ENCODE measurements around the gene ZNF600. TPM values are rescaled to one million over a fixed set of nuclear protein-coding genes. Genes with fewer than 3 reads are reported as not detected.
A peak's percentile ranks its signal among the peaks of the same experiment; 100 is the strongest.
"Not testable (repeated sequence)": the region's sequence is repeated elsewhere in the genome, so short reads cannot be mapped to it uniquely, and the experiment has no call there.

The ZNF600 gene
- total RNA-seq = 10.6 and 10.7 TPM in 2 replicates

DNA sequence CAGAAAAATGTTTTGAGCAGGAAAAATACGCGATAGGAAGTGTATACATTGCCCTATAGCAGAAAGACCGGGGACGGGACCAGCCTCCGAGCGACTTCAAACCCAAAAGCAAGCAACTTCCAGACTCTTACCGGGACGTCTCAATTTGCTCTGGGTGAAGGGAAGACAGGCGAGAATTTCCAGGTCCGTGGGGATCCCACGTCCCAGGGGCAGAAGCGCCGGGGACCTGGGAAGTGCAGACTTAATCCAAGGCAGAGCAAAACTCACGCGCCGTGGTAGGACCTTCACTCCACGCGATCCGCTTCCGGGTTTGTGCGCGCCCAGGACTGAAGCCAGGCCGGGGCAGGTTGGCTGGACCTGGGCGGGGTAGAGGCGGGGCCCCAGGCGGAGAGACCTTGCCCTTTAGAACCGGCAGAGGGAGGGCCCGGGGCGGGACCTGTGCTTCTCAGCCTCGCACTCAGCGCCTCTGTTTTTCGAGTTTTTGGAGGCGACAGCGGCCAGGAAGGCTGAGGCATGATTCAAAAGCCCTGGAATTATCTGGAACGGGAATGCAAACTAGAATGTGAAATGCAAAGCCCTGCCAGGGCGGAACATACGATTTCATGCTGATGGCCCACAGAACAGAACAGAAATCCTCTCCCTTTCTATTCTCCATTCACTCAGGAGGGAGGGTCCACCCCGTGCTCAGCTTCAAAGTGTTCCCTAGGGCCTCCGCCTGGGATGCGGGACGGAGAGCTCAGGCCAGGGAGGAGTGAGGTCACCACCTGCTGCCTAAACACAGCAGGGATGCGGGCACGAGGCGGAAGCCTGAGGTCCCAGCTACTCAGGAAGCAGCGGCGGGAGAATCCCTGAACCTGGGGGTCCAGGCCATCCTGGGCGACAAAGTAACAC, at the start of gene ZNF600:
Gene ZNF600, minus strand, starts transcription at position 328 of the 891 bp plus-strand sequence. CDS start 7,903 bp downstream, outside the sequence.
- Mint-ChIP-seq H3K36me3 (ENCODE audit: low read depth) (peaks cover 38% of the 10 kb centered on the region), H3K9me3 (peaks cover 22% of the 10 kb centered on the region), H3K4me3 (peak within 1 kb of the TSS; percentile 92), H3K4me1 (peaks cover 26% of the 10 kb centered on the region), H3K27ac (peak within 1 kb of the TSS; percentile 79)
- peak; percentile 90 for DNase-seq
- intact Hi-C loops (cut with micrococcal nuclease) = loop anchor here (2.0 to 10.0 kb wide), 4 partner anchors 49 to 176 kb away; partner anchors contain the start of genes ZNF320, ZNF611, ZNF816 and ZNF888
- H3K27me3 Mint-ChIP-seq = not testable (repeated sequence)

DNA sequence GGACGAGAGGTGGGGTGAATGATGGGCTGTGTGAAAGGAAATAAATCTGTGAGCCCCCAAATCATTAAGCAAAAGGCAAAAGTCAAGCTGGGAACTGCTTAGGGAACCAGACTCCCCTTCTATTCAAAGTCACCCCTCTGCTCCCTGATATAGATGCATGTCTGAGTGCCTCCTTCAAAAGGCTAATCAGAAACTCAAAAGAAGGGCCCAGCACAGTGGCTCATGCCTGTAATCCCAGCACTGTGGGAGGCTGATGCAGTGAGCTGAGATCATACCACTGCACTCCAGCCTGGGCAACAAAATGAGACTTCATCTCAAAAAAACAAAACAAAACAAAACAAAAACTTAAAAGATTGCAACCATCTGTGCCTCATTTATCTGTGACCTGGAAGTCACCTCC, 47.7 kb upstream of the ZNF600 start:
- H3K27ac Mint-ChIP-seq; H3K4me1 Mint-ChIP-seq; DNase-seq; H3K27me3 Mint-ChIP-seq; intact Hi-C loops (cut with micrococcal nuclease); H3K4me3 Mint-ChIP-seq: not testable (repeated sequence)
- Mint-ChIP-seq H3K9me3 (peaks cover 25% of the 10 kb centered on the region), H3K36me3 (ENCODE audit: low read depth) (peaks cover 37% of the 10 kb centered on the region)

DNA sequence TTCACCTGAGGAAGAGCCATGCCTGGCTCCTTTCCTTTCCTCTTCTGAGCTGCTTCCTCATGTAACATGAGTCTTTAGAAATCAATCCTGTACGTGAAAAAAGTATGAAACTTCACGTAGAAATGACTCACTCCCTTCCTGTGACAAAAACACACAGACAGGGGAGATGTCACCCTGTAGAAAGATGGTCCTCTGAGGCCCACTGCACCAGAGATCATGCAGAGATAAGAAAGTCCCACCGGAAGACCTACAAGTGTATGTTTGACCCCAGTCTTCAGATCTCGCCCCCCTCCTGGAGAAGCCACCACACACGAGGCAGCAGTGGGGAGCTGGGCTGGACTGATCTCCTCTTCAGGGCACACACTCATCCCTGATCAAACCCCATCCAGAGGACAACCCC, 47.0 kb upstream of the ZNF600 start:
- intact Hi-C loops (cut with micrococcal nuclease); H3K4me1 Mint-ChIP-seq; H3K27ac Mint-ChIP-seq; H3K4me3 Mint-ChIP-seq; H3K27me3 Mint-ChIP-seq; DNase-seq: not testable (repeated sequence)
- peaks cover 31% of the 10 kb centered on the region for H3K36me3 Mint-ChIP-seq (ENCODE audit: low read depth)
- peaks cover 25% of the 10 kb centered on the region for H3K9me3 Mint-ChIP-seq

DNA sequence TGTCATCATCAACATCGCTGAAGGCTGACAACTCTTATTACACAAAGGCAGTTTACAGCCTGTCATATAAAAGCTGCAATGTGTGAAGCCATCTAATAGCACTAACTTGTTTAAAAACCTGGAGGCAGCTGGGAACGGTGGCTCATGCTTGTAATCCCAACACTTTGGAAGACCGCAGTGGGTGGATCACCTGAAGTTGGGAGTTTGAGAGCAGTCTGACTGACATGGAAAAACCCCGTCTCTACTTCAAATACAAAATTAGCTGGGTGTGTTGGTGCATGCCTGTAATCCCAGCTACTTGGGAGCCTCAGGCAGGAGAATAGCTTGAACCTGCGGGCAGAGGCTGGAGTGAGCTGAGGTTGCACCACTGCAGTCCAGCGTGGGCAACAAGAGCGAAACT, 43.3 kb upstream of the ZNF600 start:
- H3K4me1 Mint-ChIP-seq; intact Hi-C loops (cut with micrococcal nuclease); DNase-seq; H3K36me3 Mint-ChIP-seq (ENCODE audit: low read depth); H3K27ac Mint-ChIP-seq; H3K27me3 Mint-ChIP-seq; H3K4me3 Mint-ChIP-seq: not testable (repeated sequence)
- H3K9me3 Mint-ChIP-seq = peaks cover 12% of the 10 kb centered on the region

DNA sequence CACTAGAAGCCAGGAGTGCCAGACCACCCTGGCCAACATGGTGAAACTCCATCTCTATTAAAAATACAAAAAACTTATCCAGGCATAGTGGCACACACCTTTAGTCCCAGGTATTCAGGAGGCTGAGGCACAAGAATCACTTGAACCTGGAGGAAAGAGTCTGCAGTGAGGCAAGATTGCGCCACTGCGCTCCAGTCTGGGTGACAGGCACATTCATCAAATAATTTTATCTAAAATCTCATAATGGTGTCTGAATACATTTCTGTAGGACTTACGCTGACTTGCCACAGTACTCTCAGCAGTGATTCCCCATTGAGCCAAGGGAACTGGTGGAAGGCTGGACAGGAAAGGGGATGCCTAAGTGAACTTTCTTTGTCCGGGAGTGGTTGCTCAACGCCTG, 39.2 kb upstream of the ZNF600 start:
- peaks cover 6% of the 10 kb centered on the region for H3K4me1 Mint-ChIP-seq
- H3K36me3 Mint-ChIP-seq (ENCODE audit: low read depth) = peaks cover 9% of the 10 kb centered on the region
- no peaks in the 10 kb centered on the region for H3K27me3 Mint-ChIP-seq
- H3K9me3 Mint-ChIP-seq = peaks cover 13% of the 10 kb centered on the region
- intact Hi-C loops (cut with micrococcal nuclease) = no loop called here
- H3K4me3 Mint-ChIP-seq = no peak overlapping the region
- no peak for DNase-seq
- H3K27ac Mint-ChIP-seq = no peak overlapping the region

DNA sequence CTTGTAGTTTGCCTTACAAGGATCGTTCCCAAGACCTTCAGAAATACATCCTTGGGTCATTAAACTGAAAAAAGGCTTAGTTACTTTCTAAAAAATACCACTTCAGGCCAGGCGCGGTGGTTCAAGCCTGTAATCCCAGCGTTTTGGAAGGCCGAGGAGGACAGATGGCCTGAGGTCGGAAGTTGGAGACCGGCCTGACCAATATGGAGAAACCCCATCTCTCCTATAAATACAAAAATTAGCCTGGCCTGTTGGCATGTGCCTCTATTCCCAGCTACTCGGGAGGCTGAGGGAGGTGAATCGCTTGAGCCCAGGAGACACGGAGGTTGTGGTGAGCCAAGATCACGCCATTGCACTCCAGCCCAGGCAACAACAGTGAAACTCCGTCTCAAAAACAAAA, 37.1 kb upstream of the ZNF600 start:
- Mint-ChIP-seq H3K27ac (no peak overlapping the region), H3K4me3 (no peak overlapping the region), H3K27me3 (no peaks in the 10 kb centered on the region), H3K4me1 (peaks cover 13% of the 10 kb centered on the region), H3K36me3 (ENCODE audit: low read depth) (peaks cover 19% of the 10 kb centered on the region), H3K9me3 (peaks cover 9% of the 10 kb centered on the region)
- intact Hi-C loops (cut with micrococcal nuclease) = no loop called here
- DNase-seq = no peak

DNA sequence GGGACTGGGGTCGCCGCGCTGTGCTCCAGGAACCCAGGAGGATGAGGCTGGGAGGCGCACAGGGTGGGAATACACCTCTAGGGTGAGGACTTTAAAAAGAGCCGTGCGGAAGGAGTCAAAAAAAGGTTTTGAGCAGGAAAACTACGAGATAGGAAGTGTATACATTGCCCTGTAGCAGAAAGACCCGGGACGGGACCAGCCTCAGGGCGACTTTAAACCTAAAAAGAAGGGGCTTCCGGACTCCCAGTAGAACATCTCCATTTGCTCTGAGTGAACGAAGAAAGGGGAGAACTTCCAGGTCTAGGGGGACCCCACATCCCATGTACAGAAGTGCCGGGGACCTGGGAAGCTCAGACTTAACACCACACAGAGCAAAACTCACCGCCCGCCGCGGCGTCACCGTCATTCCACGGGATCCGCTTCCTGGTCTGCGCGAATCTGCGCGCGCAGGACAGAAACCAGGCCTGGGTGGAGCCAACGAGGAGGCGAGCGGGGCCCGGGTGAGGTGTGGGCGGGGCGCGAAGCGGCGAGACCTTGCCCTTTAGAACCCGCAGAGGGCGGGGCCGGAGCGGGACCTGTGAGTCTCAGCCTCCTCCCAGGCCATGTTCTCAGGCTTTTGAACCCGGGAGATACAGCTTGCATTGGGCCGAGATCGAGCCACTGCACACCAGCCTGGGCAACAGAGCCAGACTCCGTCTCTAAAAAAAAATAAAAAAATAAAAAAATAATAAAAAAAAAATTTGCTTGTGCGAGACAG, 34.8 kb upstream of the ZNF600 start, which contains the start of gene ZNF28:
Gene ZNF28, minus strand, starts transcription at position 430 of the 757 bp plus-strand sequence. CDS start 3,675 bp downstream, outside the sequence.
- intact Hi-C loops (cut with micrococcal nuclease) = loop anchor here (2.0 kb wide), 1 partner anchor 35 kb away; the partner anchor contains the start of gene ZNF468
- not testable (repeated sequence) for H3K27me3 Mint-ChIP-seq
- Mint-ChIP-seq H3K4me3 (peak within 1 kb of the TSS; percentile 94), H3K9me3 (peaks cover 15% of the 10 kb centered on the region), H3K27ac (peak within 1 kb of the TSS; percentile 84), H3K4me1 (peaks cover 13% of the 10 kb centered on the region), H3K36me3 (ENCODE audit: low read depth) (peaks cover 35% of the 10 kb centered on the region)
- DNase-seq = peak; percentile 90

DNA sequence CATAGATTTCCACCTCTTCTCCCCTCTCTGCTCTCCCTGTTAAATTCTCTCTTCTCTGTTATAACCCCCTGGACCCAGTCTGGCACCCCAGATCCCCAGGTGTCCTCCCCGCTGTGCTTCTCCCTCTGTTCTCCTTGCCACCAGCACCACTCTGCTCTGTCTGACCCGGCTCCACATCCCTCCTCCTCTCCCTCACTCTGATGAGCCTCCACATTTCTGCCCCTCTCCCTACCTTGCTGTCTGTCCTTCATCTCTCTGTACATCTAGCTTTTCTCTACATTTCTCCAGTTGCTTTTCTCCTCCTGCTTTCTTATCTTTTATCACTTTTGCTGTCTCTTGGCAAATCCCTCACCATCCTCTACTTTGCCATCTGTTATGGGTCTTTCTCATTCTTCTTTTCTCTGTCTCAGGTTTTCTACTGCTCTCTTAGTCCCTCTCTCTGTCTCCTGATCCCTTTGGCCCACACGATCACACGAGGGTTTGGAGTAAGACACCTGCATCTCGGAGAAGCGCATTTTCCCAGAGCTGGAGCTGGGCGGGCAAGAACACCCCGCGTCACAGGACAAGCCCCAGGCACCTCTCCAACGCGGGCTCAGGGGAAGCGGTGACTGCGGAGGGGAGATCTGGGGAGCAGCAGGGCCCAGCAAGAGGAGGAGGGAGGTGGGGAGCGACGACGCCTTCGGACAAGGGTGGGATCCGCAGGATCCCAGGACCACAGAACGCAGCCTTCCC, 34.0 kb upstream of the ZNF600 start:
- intact Hi-C loops (cut with micrococcal nuclease) = loop anchor here (2.0 kb wide), 1 partner anchor 36 kb away; the partner anchor contains the start of gene ZNF468
- peaks cover 43% of the 10 kb centered on the region for H3K36me3 Mint-ChIP-seq (ENCODE audit: low read depth)
- peaks cover 15% of the 10 kb centered on the region for H3K9me3 Mint-ChIP-seq
- H3K4me3 Mint-ChIP-seq = peak overlapping the region; percentile 94
- peak; percentile 77 for DNase-seq
- H3K27me3 Mint-ChIP-seq = not testable (repeated sequence)
- peak overlapping the region; percentile 84 for H3K27ac Mint-ChIP-seq
- H3K4me1 Mint-ChIP-seq = peaks cover 13% of the 10 kb centered on the region

DNA sequence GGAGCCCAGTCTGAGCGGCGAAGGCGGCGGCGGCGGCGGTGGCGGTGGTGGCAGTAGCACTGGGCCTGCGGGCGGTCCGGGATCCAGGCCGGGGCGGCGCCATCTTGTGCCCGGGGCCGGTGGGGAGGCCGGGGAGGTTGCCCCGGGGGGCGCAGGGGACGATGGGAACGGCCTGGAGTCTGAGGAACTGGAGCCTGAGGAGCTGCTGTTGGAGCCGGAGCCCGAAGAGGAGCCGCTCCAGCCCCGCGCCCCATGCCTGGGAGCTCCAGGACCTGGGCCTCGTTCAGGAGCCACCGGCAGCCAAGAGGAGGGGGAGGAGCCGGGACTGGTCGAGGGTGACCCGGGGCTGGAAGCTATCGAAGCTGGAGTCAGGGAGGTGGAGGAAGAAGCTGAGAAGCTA, 23.2 kb upstream of the ZNF600 start:
- H3K27ac Mint-ChIP-seq = no peak overlapping the region
- H3K36me3 Mint-ChIP-seq (ENCODE audit: low read depth) = peaks cover 70% of the 10 kb centered on the region
- DNase-seq = no peak
- H3K4me1 Mint-ChIP-seq = no peaks in the 10 kb centered on the region
- intact Hi-C loops (cut with micrococcal nuclease) = no loop called here
- H3K27me3 Mint-ChIP-seq = no peaks in the 10 kb centered on the region
- no peak overlapping the region for H3K4me3 Mint-ChIP-seq
- peaks cover 16% of the 10 kb centered on the region for H3K9me3 Mint-ChIP-seq

DNA sequence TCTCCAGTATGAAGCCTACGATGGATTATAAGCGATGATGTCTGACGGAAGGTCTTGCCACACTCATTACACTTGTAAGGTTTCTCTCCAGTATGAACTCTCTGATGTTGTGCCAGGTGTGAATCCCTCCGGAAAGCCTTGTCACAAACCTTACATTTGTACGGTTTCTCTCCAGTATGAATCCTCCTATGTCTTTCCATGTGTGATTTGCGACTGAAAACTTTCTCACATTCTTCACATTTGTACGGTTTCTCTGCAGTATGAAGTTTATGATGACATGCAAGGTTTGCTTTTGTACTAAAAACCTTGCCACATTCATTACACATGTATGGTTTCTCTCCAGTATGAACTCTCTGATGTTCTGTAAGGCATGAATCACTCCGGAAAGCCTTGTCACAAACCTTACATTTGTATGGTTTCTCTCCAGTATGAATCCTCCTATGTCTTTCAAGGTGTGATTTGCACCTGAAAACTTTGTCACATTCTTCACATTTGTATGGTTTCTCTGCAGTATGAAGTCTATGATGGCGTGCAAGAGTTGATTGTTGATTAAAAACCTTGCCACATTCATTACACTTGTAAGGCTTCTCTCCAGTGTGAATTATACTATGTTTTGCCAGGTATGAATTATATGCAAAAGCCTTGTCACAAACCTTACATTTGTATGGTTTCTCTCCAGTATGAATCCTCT, 13.5 kb upstream of the ZNF600 start:
- H3K4me1 Mint-ChIP-seq; intact Hi-C loops (cut with micrococcal nuclease); DNase-seq; H3K27ac Mint-ChIP-seq; H3K4me3 Mint-ChIP-seq; H3K27me3 Mint-ChIP-seq: not testable (repeated sequence)
- peaks cover 44% of the 10 kb centered on the region for H3K9me3 Mint-ChIP-seq
- peaks cover 82% of the 10 kb centered on the region for H3K36me3 Mint-ChIP-seq (ENCODE audit: low read depth)

DNA sequence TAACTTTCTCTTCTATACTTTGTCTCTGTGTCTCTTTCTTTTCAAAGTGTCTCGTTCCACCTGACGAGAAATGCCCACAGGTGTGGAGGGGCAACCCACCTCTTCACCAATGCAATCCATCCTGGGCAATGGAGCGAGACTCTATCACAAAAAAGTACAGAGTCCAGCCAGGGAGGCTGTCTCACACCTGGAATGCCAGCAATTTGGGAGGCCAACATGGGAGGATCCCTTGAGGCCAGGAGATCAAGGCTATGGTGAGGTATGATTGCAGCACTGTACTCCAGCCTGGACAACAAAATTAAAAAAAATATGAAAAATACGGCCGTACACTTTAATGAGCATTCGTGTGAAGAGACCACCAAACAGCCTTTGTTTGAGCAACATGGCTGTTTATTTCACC, 2.8 kb upstream of the ZNF600 start:
- peaks cover 25% of the 10 kb centered on the region for H3K9me3 Mint-ChIP-seq
- H3K36me3 Mint-ChIP-seq (ENCODE audit: low read depth) = peaks cover 22% of the 10 kb centered on the region
- H3K4me3 Mint-ChIP-seq = no peak overlapping the region
- intact Hi-C loops (cut with micrococcal nuclease) = loop anchor here (5.0 to 10.0 kb wide), 3 partner anchors 52 to 135 kb away; partner anchors contain the start of genes ZNF320, ZNF611 and ZNF888
- no peaks in the 10 kb centered on the region for H3K27me3 Mint-ChIP-seq
- H3K4me1 Mint-ChIP-seq = peaks cover 22% of the 10 kb centered on the region
- no peak for DNase-seq
- no peak overlapping the region for H3K27ac Mint-ChIP-seq

DNA sequence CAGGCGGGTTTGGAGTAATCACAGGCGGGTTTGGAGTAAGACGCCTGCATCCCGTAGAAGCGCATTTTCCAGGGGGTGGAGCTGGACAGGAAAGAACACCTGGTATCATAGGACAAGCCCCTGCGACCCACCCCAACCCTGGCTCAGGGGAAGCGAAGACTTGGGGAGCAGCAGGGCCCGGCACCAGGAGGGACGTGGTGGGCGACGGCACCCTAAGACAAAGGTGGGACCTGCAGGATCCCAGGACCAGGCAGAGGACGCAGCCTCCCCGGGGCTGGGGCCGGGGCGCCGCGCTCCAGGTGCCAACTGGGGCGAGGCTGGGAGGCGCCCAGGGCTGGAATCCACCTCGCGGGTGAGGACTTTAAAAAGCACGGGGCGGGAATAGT, 520 bp downstream of the ZNF600 start:
- H3K4me3 Mint-ChIP-seq = peak overlapping the region; percentile 92
- H3K9me3 Mint-ChIP-seq = peaks cover 21% of the 10 kb centered on the region
- intact Hi-C loops (cut with micrococcal nuclease) = loop anchor here (2.0 to 10.0 kb wide), 4 partner anchors 49 to 177 kb away; partner anchors contain the start of genes ZNF320, ZNF611, ZNF816 and ZNF888
- H3K27me3 Mint-ChIP-seq = no peaks in the 10 kb centered on the region
- peaks cover 44% of the 10 kb centered on the region for H3K36me3 Mint-ChIP-seq (ENCODE audit: low read depth)
- H3K4me1 Mint-ChIP-seq = peaks cover 26% of the 10 kb centered on the region
- H3K27ac Mint-ChIP-seq = peak overlapping the region; percentile 79
- no peak for DNase-seq

DNA sequence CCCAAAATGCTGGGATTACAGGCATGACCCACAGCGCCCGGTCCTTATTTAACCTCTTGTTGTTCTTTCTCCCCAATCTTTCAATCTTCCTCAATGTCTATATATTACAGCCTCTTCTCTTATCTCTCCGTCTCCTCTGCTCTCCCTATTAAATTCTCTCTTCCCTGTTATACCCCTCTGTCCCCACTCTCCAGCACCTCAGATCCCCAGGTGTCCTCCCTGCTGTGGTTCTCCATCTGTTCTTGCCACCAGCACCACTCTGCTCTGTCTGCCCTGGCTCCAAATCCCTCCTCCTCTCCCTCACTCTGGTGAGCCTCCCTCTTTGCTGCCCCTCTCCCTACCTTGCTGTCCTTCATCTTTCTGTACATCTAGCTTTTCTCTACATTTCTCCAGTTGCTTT, 1.1 kb downstream of the ZNF600 start:
- intact Hi-C loops (cut with micrococcal nuclease) = loop anchor here (5.0 to 10.0 kb wide), 3 partner anchors 48 to 139 kb away; partner anchors contain the start of genes ZNF320, ZNF611 and ZNF888
- DNase-seq = no peak
- Mint-ChIP-seq H3K27me3 (no peaks in the 10 kb centered on the region), H3K36me3 (ENCODE audit: low read depth) (peaks cover 50% of the 10 kb centered on the region), H3K4me3 (peak overlapping the region; percentile 92), H3K9me3 (peaks cover 17% of the 10 kb centered on the region), H3K27ac (peak overlapping the region; percentile 56), H3K4me1 (peaks cover 28% of the 10 kb centered on the region)

Measured in activated CD4-positive, alpha-beta T cell treated with anti-CD3 and anti-CD28 coated beads, Interleukin-2, amount 10 ng/mL, durations not matched to agents 24 days and 14 days (primary cell).